Endothelial cell of umbilical vein (primary cell): ENCODE data around the gene CPB1. TPM values are rescaled to one million over a fixed set of nuclear protein-coding genes. Genes with fewer than 3 reads are reported as not detected.

Experiments
- BruUV-seq: library from RNA; stranded (reverse); fragments of 400-500 nt; replicated peaks from 2 replicates; lab custom pipeline; 2021; lab: Mats Ljungman, UMichigan
- CTCF ChIA-PET: fragments of 300-600, 350-600 bp; sonication (Branson Sonifier 250); formaldehyde crosslinking; loops from one replicate; lab custom pipeline; 2021; ENCODE audit warnings: antibody characterized with exemption, inconsistent platforms; lab: Charles Lee
- POLR2A ChIA-PET: fragments of 300-600, 350-600 bp; sonication (Branson Sonifier 250); formaldehyde crosslinking; loops from one replicate; lab custom pipeline; 2021; ENCODE audit warnings: antibody characterized with exemption, inconsistent platforms; lab: Charles Lee
- DNase-seq: peaks from one replicate; pipeline ENCODE4 v3.0.0-alpha.2; 2011; ENCODE audit warnings: low read depth, low spot score
- FAIRE-seq: peaks from 2 replicates; lab custom pipeline; 2011; peaks lifted over from hg19 to GRCh38; lab: Jason Lieb, UNC
- H2AFZ ChIP-seq: 2 replicates; pipeline ENCODE4 v1.6.0; 2012; ENCODE audit warnings: low read depth, low read length, control low read depth, inconsistent platforms
- H3K27ac ChIP-seq: 2 replicates; pipeline ENCODE4 v1.5.1; 2011; ENCODE audit warnings: low read depth, mild to moderate bottlenecking, control low read depth, low read length, moderate library complexity; ENCODE audit not compliant: insufficient read depth
- H3K27me3 ChIP-seq, 2 experiments: 2 replicates each; pipeline versions ENCODE4 v1.6.0 to v1.6.1; 2011; ENCODE audit warnings: low read length in 2 of 2, mixed read lengths in 1 of 2; ENCODE audit not compliant: control insufficient read depth in 2 of 2, insufficient read depth in 2 of 2
- H3K36me3 ChIP-seq, 2 experiments: 2 replicates in 1 of 2; 3 replicates in 1 of 2; pipeline ENCODE4 v1.5.1; 2011; ENCODE audit warnings: low read length in 2 of 2, mild to moderate bottlenecking in 1 of 2, moderate library complexity in 1 of 2; ENCODE audit not compliant: control insufficient read depth in 2 of 2, insufficient read depth in 2 of 2; ENCODE audit errors: extremely low read depth in 1 of 2
- H3K4me1 ChIP-seq: 3 replicates; pipeline ENCODE4 v1.5.1; 2011; ENCODE audit warnings: mild to moderate bottlenecking, low read length; ENCODE audit not compliant: control insufficient read depth, insufficient read depth; ENCODE audit errors: extremely low read depth
- H3K4me2 ChIP-seq: 2 replicates; pipeline ENCODE4 v1.6.1; 2011; ENCODE audit warnings: low read length, control low read depth, mixed read lengths; ENCODE audit not compliant: insufficient read depth
- H3K4me3 ChIP-seq, 3 experiments: fragments of 200-600 bp in 1 of 3; sonication (generic), shearing (Covaris generic) in 1 of 3; replicated peaks in 1 of 3; 2 replicates each; pipeline ENCODE4 v1.5.1; 2011 to 2016; ENCODE audit warnings: control low read depth in 3 of 3, low read length in 3 of 3, mild to moderate bottlenecking in 2 of 3, inconsistent platforms in 1 of 3, low read depth in 1 of 3, moderate library complexity in 1 of 3; ENCODE audit not compliant: insufficient read depth in 1 of 3
- H3K79me2 ChIP-seq: 2 replicates; pipeline ENCODE4 v1.6.0; 2012; ENCODE audit warnings: low read length, inconsistent platforms; ENCODE audit not compliant: control insufficient read depth, insufficient read depth
- H3K9ac ChIP-seq: replicated peaks from 2 replicates; pipeline ENCODE3; 2011; ENCODE audit warnings: low read length, control low read depth; ENCODE audit not compliant: insufficient read depth; ENCODE audit errors: extremely low read depth
- H3K9me1 ChIP-seq: replicated peaks from 3 replicates; pipeline ENCODE4 v1.6.0; 2011; ENCODE audit warnings: mild to moderate bottlenecking, low read length; ENCODE audit not compliant: control insufficient read depth, insufficient read depth; ENCODE audit errors: extremely low read depth
- H3K9me3 ChIP-seq: replicated peaks from 2 replicates; pipeline ENCODE4 v1.5.1; 2012; ENCODE audit warnings: low read length, inconsistent platforms; ENCODE audit not compliant: control insufficient read depth, insufficient read depth
- H4K20me1 ChIP-seq: replicated peaks from 2 replicates; pipeline ENCODE3; 2011; ENCODE audit warnings: mild to moderate bottlenecking, low read length; ENCODE audit not compliant: control insufficient read depth, insufficient read depth; ENCODE audit errors: extremely low read depth
- FOS ChIP-seq: IDR thresholded peaks from 2 replicates; pipeline ENCODE4 v1.6.1; 2011; ENCODE audit warnings: mild to moderate bottlenecking, low read length, moderate library complexity, borderline replicate concordance; ENCODE audit not compliant: insufficient read depth
- GATA2 ChIP-seq: IDR thresholded peaks from 2 replicates; pipeline ENCODE4 v1.7.0; 2011; ENCODE audit warnings: low read depth, mild to moderate bottlenecking, moderate library complexity, mixed read lengths, low read length; ENCODE audit not compliant: insufficient read length, insufficient read depth
- JUN ChIP-seq: IDR thresholded peaks from 2 replicates; pipeline ENCODE4 v1.6.1; 2011; ENCODE audit warnings: borderline replicate concordance, low read depth; ENCODE audit not compliant: insufficient read length, insufficient read depth
- MYC ChIP-seq: IDR thresholded peaks from one replicate; pipeline ENCODE4 v1.6.1; 2011; ENCODE audit warnings: mild to moderate bottlenecking, low read depth, low read length
- POLR2A ChIP-seq: IDR thresholded peaks from 2 replicates; pipeline ENCODE4 v1.6.1; 2012; ENCODE audit warnings: low read depth, mild to moderate bottlenecking, control low read depth, low read length
- POLR2AphosphoS5 ChIP-seq: IDR thresholded peaks from 2 replicates; pipeline ENCODE4 v1.6.1; 2012; ENCODE audit warnings: low read depth, mild to moderate bottlenecking, control low read depth, low read length, moderate library complexity; ENCODE audit not compliant: insufficient read depth
- dilution Hi-C: fragments of 300-500 bp; cut with MboI; formaldehyde crosslinking; loops from one replicate; pipeline ENCODE4 v1.15.0; 2019; ENCODE audit warnings: low sequenced_read_pairs; ENCODE audit not compliant: extremely low pct_ligation_motif_present
- intact Hi-C: fragments of 100-400 bp; cut with micrococcal nuclease; formaldehyde crosslinking; loops from one replicate; pipeline ENCODE4 v1.10.0; 2022
- polyA plus RNA-seq, 4 experiments: library from polyadenylated mRNA; depleted of rRNA in 3 of 4; stranded (reverse) in 3 of 4; unstranded in 1 of 4; fragments of >200 nt; gene quantifications; 2 replicates each; pipeline versions ENCODE4 v1.2.1 to v1.2.3, GENCODE V29; 2011 to 2012; ENCODE audit warnings: missing spikeins in 1 of 4
- total RNA-seq: library from RNA; stranded (reverse); gene quantifications from 2 replicates; pipeline ENCODE4 v1.2.3, GENCODE V29; 2021
- TF ChIP-seq, protein P1 (sequence below), 2 donors: IDR thresholded peaks; 1 replicate in 1 of 2; 2 replicates in 1 of 2; pipeline ENCODE4 v1.5.1; 2011; ENCODE audit warnings: low read length in 2 of 2, mild to moderate bottlenecking in 2 of 2, moderate library complexity in 2 of 2, control low read depth in 1 of 2, inconsistent platforms in 1 of 2, low read depth in 1 of 2; ENCODE audit not compliant: insufficient read depth in 1 of 2; ENCODE audit errors: extremely low read depth in 1 of 2

CPB1 gene
- total and polyA plus RNA-seq, 2 donors (not counting 3 experiments of a cell fraction or from before 2014, with no cell fraction given): not detected

DNA sequence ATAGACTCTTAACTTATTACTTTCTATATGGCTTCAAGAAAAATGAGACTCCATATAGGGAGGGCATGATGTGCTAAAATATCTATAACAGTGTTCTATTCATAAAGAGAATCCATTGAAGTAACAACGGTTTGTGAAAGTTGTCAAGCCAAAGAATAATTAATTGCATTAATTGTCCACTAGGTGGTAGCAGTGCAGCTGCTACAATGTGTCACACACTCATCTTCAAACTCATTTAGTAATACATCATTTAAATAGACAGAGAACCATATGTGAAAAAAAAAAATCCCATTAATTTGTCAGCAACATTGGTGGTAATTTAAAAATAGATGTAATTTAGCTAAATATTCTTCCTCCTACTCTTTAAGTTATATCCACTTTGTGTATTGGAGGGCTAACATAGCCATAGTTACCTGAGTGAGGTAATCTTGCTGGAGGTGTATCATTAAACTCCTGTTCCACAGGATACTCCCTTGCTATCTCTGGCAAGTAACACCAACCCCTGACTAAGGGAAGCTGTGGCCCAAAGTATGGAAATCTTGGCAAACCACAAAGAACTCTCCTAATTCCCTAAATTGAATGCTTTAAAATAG lies 33.8 kb downstream of the CPB1 start:
- FAIRE-seq: no peak
- POLR2A ChIA-PET: no interaction called here
- H4K20me1 ChIP-seq: no peaks in the 10 kb centered on the region
- no peaks in the 10 kb centered on the region for H3K4me1 ChIP-seq
- no peaks in the 10 kb centered on the region for H3K9me3 ChIP-seq
- peaks cover 18 to 28% of the 10 kb centered on the region in 2 experiments for H3K27me3 ChIP-seq
- CTCF ChIA-PET: interaction anchor here (0.7 to 5.1 kb wide), 12 partner anchors 11 to 481 kb away, joined by 3 to 181 read pairs (median 7); no protein-coding TSS in a partner anchor
- no peak overlapping the region for H2AFZ ChIP-seq
- H3K9ac ChIP-seq: no peak overlapping the region
- no peak overlapping the region for H3K4me3 ChIP-seq
- intact Hi-C loops (loop anchor here (1.0 to 5.0 kb wide), 5 partner anchors 18 to 481 kb away; no protein-coding TSS in a partner anchor), dilution Hi-C loops (no loop called here)
- BruUV-seq: no TSS peak
- peak; percentile 60 for DNase-seq
- no peaks in the 10 kb centered on the region for H3K36me3 ChIP-seq
- TF ChIP-seq MYC (no peak), JUN (no peak), FOS (no peak)
- TF ChIP-seq, protein P1, sequence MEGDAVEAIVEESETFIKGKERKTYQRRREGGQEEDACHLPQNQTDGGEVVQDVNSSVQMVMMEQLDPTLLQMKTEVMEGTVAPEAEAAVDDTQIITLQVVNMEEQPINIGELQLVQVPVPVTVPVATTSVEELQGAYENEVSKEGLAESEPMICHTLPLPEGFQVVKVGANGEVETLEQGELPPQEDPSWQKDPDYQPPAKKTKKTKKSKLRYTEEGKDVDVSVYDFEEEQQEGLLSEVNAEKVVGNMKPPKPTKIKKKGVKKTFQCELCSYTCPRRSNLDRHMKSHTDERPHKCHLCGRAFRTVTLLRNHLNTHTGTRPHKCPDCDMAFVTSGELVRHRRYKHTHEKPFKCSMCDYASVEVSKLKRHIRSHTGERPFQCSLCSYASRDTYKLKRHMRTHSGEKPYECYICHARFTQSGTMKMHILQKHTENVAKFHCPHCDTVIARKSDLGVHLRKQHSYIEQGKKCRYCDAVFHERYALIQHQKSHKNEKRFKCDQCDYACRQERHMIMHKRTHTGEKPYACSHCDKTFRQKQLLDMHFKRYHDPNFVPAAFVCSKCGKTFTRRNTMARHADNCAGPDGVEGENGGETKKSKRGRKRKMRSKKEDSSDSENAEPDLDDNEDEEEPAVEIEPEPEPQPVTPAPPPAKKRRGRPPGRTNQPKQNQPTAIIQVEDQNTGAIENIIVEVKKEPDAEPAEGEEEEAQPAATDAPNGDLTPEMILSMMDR (IDR thresholded peaks at IDR 0.05; ENCODE audit: extremely low read depth in 1 of 2, insufficient read depth in 1 of 2, low read depth in 1 of 2, low read length in 2 of 2): peak; percentile 30 to 46
- no peak overlapping the region for H3K4me2 ChIP-seq
- H3K27ac ChIP-seq: no peak overlapping the region
- H3K79me2 ChIP-seq: no peaks in the 10 kb centered on the region
- no peaks in the 10 kb centered on the region for H3K9me1 ChIP-seq

DNA sequence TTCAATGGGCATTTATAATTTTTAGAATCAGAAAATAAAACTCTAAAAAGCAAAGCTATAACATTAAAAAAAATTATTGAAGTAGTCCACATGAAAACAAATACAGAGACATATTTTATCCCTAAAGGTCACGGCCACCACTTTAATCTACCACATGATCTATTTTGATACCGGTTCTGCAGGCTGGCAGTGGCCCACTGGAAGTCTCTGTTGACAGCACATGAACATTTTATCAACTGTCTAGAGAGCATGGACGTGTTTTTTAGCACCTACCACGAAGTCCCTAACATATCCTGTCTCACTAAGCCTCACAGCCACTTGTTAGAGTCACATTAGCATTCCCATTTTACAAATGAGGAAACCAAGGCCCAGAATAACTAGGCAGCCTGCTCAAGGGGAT lies 35.7 kb downstream of the CPB1 start:
- no peaks in the 10 kb centered on the region for H3K4me1 ChIP-seq
- H4K20me1 ChIP-seq: no peaks in the 10 kb centered on the region
- H3K79me2 ChIP-seq: no peaks in the 10 kb centered on the region
- H3K27ac ChIP-seq: no peak overlapping the region
- intact Hi-C loops: loop anchor here (5.0 kb wide), 1 partner anchor 409 kb away; no protein-coding TSS in a partner anchor
- DNase-seq (no peak), FAIRE-seq (no peak)
- no peaks in the 10 kb centered on the region for H3K9me1 ChIP-seq
- POLR2A ChIA-PET: no interaction called here
- H3K9me3 ChIP-seq: no peaks in the 10 kb centered on the region
- H3K4me2 ChIP-seq: no peak overlapping the region
- H3K9ac ChIP-seq: no peak overlapping the region
- no peak overlapping the region for H3K4me3 ChIP-seq
- no peak for TF ChIP-seq POLR2AphosphoS5
- TF ChIP-seq MYC: no peak
- TF ChIP-seq, protein P1 (IDR thresholded peaks at IDR 0.05; ENCODE audit: extremely low read depth in 1 of 2, insufficient read depth in 1 of 2, low read depth in 1 of 2, low read length in 2 of 2): no peak
- TF ChIP-seq POLR2A: no peak
- no peak for TF ChIP-seq GATA2
- H3K27me3 ChIP-seq: peaks cover 23 to 24% of the 10 kb centered on the region in 2 experiments
- CTCF ChIA-PET: interaction anchor here (1.2 to 5.1 kb wide), 6 partner anchors 11 to 483 kb away, joined by 3 to 181 read pairs (median 10); no protein-coding TSS in a partner anchor
- H3K36me3 ChIP-seq: no peaks in the 10 kb centered on the region
- BruUV-seq: no TSS peak
- dilution Hi-C loops: no loop called here
- H2AFZ ChIP-seq: no peak overlapping the region
